ENCODE results near the gene FGFRL1.

The FGFRL1 gene

DNA sequence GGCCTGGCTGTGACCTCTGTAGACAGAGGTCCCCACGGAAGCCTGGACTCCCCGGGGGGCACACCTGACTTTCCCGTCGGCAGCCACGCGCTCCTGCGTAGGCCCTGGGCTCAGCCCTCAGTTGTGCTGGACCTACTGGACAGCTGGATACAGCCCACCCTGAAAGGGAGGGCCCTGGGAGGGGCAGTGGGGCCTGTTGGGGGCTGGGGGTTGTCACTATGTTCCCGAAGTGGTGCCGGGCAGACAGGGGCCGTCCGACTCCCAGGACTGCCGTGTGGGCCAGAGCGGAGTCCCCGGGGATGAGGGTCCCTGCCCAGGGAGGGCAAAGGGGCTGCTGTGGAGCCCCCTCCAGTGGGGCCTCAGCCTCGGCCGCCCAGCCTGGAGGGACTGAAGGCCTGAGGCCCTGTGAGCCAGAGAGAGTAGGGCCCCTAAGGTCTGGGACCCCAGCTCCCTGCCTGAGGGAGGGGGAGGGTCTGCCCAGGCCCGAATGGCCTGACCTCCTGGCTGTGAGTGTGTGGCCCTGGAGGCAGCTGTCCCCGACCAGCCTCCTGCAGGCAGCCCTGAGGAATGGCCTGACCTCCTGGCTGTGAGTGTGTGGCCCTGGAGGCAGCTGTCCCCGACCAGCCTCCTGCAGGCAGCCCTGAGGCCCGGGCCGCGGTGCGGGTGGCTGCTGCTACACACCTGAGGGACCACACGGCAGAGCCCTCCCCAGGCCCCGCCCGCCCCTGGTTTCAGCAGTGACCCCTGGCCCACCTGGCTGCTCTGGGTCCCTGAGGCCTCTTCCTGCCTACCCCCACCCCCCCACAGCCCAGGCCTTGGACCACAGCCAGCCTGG is 25.8 kb downstream of the FGFRL1 start:
- no peak overlapping the region for H3K4me3 ChIP-seq (ENCODE audit: low read depth, low read length)
- TF ChIP-seq CTCF (IDR thresholded peaks at IDR 0.05; ENCODE audit: borderline replicate concordance, insufficient read depth, low read depth, low read length), result no peak

DNA sequence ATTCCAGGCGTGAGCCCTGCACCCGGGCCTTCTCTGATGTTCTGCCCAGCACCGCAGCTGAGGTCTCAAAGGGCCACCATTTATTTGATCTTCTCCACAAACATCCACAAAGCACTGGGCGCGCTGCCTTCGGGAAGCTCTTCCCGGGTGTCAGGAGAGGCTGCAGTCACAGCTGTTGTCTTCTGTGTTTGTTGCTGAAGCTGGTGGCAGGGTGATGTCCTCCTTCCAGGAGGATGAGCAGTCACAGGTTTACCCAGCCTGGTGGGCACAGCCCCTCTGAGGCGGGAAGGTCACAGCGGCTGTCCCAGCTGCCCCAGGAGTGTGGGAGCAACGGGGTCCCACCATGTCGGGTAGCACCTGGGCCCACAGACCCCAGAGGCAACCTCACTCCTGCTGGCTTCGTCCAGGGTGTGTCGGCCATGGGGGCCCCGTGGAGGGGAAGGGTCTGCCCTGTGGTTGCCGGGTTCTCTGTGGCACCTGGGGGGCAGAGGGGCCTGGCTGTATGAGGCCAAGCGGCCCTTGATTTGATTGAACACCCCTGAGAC is 27.6 kb downstream of the FGFRL1 start:
- H3K4me3 ChIP-seq (ENCODE audit: low read depth, low read length), result no peak overlapping the region
- no peak for TF ChIP-seq CTCF (IDR thresholded peaks at IDR 0.05; ENCODE audit: borderline replicate concordance, insufficient read depth, low read depth, low read length)

- TF ChIP-seq CTCF (IDR thresholded peaks at IDR 0.05; ENCODE audit: borderline replicate concordance, insufficient read depth, low read depth, low read length), result no peak
- no peak overlapping the region for H3K4me3 ChIP-seq (ENCODE audit: low read depth, low read length)
Measured at GRCh38 chr4:1039493-1040343, 28.3 kb downstream of the FGFRL1 start.

GRCh38 chr4:1040344-1041146 is 29.1 kb downstream of the FGFRL1 start:
- H3K4me3 ChIP-seq (ENCODE audit: low read depth, low read length), result no peak overlapping the region
- TF ChIP-seq CTCF (IDR thresholded peaks at IDR 0.05; ENCODE audit: borderline replicate concordance, insufficient read depth, low read depth, low read length), result no peak

- TF ChIP-seq CTCF (IDR thresholded peaks at IDR 0.05; ENCODE audit: borderline replicate concordance, insufficient read depth, low read depth, low read length), result no peak
- no peak overlapping the region for H3K4me3 ChIP-seq (ENCODE audit: low read depth, low read length)
Measured at GRCh38 chr4:1041147-1041935, 29.9 kb downstream of the FGFRL1 start.

DNA sequence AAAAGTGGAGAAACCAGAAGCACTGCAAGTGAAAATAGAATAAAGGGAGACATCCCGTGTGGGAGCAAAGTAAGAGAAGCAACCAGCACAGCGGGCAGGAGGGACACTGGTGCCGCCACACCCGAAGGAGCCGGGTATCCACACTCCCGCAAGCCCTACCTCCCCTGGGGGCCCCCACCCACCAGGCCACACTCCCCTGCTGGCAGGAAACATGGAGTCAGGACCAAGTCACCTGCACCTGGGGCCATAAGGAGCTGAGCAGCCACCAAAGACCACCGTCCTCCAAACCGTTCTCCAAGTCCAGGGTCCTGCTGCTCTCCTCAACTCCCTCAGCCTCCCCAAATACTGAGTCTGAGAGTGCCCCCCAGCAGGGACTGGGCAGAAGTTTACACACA is 30.5 kb downstream of the FGFRL1 start:
- TF ChIP-seq CTCF (IDR thresholded peaks at IDR 0.05; ENCODE audit: borderline replicate concordance, insufficient read depth, low read depth, low read length), result no peak
- H3K4me3 ChIP-seq (ENCODE audit: low read depth, low read length), result no peak overlapping the region

All from GM12875 (cell line).